HCT116 (cell line): Measurements from ENCODE around the gene NINJ1. TPM values are rescaled to one million over a fixed set of nuclear protein-coding genes. Genes with fewer than 3 reads are reported as not detected.

Experiments
- ATAC-seq: fragments of 200-7000 bp; cut with Tn5 transposase; 2 replicates; pipeline ENCODE4 v1.9.1; 2020; ENCODE audit warnings: mild to moderate bottlenecking, moderate library complexity
- BruUV-seq: library from RNA; stranded (reverse); fragments of 400-500 nt; replicated peaks from 2 replicates; lab custom pipeline; 2021; lab: Mats Ljungman, UMichigan
- CTCF ChIA-PET: fragments of 300-600 bp; sonication (Branson Sonifier 250); formaldehyde crosslinking; loops from one replicate; lab custom pipeline; 2021; ENCODE audit warnings: antibody characterized with exemption; lab: Charles Lee
- POLR2A ChIA-PET: fragments of 300-600, 350-600 bp; sonication (Branson Sonifier 250); formaldehyde crosslinking; loops from one replicate; lab custom pipeline; 2021; ENCODE audit warnings: antibody characterized with exemption; lab: Charles Lee
- RAD21 ChIA-PET, 2 experiments: fragments of 300-600 bp; sonication (Branson Sonifier 250); formaldehyde crosslinking; loops; one replicate each; lab custom pipeline; 2023; ENCODE audit warnings: low total read pairs in 2 of 2; ENCODE audit not compliant: uncharacterized antibody in 2 of 2, unreplicated experiment in 2 of 2, low non-redundant PET in 1 of 2; lab: Charles Lee
- DNase-seq: peaks from one replicate; pipeline ENCODE4 v3.0.0-alpha.2; 2010; ENCODE audit warnings: low read depth, low spot score
- H2AFZ ChIP-seq: fragments of 200-600 bp; shearing (Covaris generic), sonication (generic); 2 replicates; pipeline ENCODE4 v1.6.1; 2017; ENCODE audit warnings: low read depth, mixed run types, mixed read lengths, antibody characterized with exemption, low read length; ENCODE audit not compliant: poor library complexity, severe bottlenecking
- H3K27ac ChIP-seq: 2 replicates; pipeline ENCODE4 v1.5.1; 2012; ENCODE audit warnings: low read depth, low read length
- H3K27me3 ChIP-seq: fragments of 200-600 bp; sonication (generic); 2 replicates; pipeline ENCODE4 v1.6.1; 2016; ENCODE audit warnings: mixed run types, low read length, mixed read lengths; ENCODE audit not compliant: insufficient read depth
- H3K36me3 ChIP-seq, 2 experiments: fragments of 200-500 bp in 1 of 2; fragments of 200-600 bp in 1 of 2; sonication (Bioruptor generic) in 1 of 2; sonication (generic) in 1 of 2; 2 replicates each; pipeline versions ENCODE4 v1.5.1 to v1.6.1; 2014 to 2016; ENCODE audit warnings: low read length in 2 of 2, inconsistent platforms in 1 of 2, mixed read lengths in 1 of 2, mixed run types in 1 of 2; ENCODE audit not compliant: insufficient read depth in 2 of 2, control insufficient read depth in 1 of 2
- H3K4me1 ChIP-seq, 2 experiments: fragments of 200-600 bp in 1 of 2; sonication (generic) in 1 of 2; 2 replicates each; pipeline versions ENCODE4 v1.5.1 to v1.6.1; 2012 to 2017; ENCODE audit warnings: low read length in 2 of 2, inconsistent platforms in 1 of 2, mild to moderate bottlenecking in 1 of 2, mixed read lengths in 1 of 2, mixed run types in 1 of 2, moderate library complexity in 1 of 2; ENCODE audit not compliant: insufficient read depth in 2 of 2, control insufficient read depth in 1 of 2
- H3K4me2 ChIP-seq: fragments of 200-600 bp; sonication (generic); 2 replicates; pipeline ENCODE4 v1.6.1; 2017; ENCODE audit warnings: mixed run types, low read length, mixed read lengths
- H3K4me3 ChIP-seq, 2 experiments: fragments of 200-600 bp in 1 of 2; sonication (generic) in 1 of 2; replicated peaks in 1 of 2; 2 replicates each; pipeline ENCODE4 v1.5.1; 2011 to 2016; ENCODE audit warnings: low read length in 2 of 2, control low read depth in 1 of 2, low read depth in 1 of 2, mild to moderate bottlenecking in 1 of 2, mixed read lengths in 1 of 2, mixed run types in 1 of 2
- H3K79me2 ChIP-seq: fragments of 200-600 bp; sonication (generic); 2 replicates; pipeline ENCODE4 v1.6.1; 2017; ENCODE audit warnings: mild to moderate bottlenecking, mixed run types, low read length, moderate library complexity, mixed read lengths; ENCODE audit not compliant: insufficient read depth
- H3K9ac ChIP-seq: fragments of 200-600 bp; sonication (generic); 2 replicates; pipeline ENCODE4 v1.6.1; 2016; ENCODE audit warnings: low read length, mixed read lengths
- H3K9me2 ChIP-seq: fragments of 200-600 bp; sonication (generic), shearing (Covaris generic); 2 replicates; pipeline ENCODE4 v1.6.1; 2017; ENCODE audit warnings: mixed run types, mild to moderate bottlenecking, moderate library complexity; ENCODE audit not compliant: insufficient read depth
- H3K9me3 ChIP-seq, 2 experiments: fragments of 200-500 bp in 1 of 2; fragments of 200-600 bp in 1 of 2; sonication (Bioruptor generic) in 1 of 2; sonication (generic) in 1 of 2; 2 replicates each; pipeline ENCODE4 v1.6.1; 2014 to 2017; ENCODE audit warnings: low read length in 2 of 2, mixed read lengths in 2 of 2, inconsistent platforms in 1 of 2, low read depth in 1 of 2, mild to moderate bottlenecking in 1 of 2, mixed run types in 1 of 2, moderate library complexity in 1 of 2; ENCODE audit not compliant: control insufficient read depth in 1 of 2, insufficient read depth in 1 of 2
- H4K20me1 ChIP-seq: fragments of 200-600 bp; sonication (generic), shearing (Covaris generic); 2 replicates; pipeline ENCODE4 v1.6.1; 2017; ENCODE audit warnings: mixed run types, mild to moderate bottlenecking, moderate library complexity; ENCODE audit not compliant: insufficient read depth
- CBX3 ChIP-seq: IDR thresholded peaks from 2 replicates; pipeline ENCODE4 v1.6.1; 2012; ENCODE audit warnings: low read depth
- ELF1 ChIP-seq: IDR thresholded peaks from 2 replicates; pipeline ENCODE4 v1.6.1; 2012; ENCODE audit warnings: low read depth, borderline replicate concordance
- EZH2phosphoT487 ChIP-seq: fragments of 200-600 bp; IDR thresholded peaks from 2 replicates; pipeline ENCODE4 v1.6.1; 2018; ENCODE audit warnings: antibody characterized with exemption, borderline replicate concordance
- FOSL1 ChIP-seq: IDR thresholded peaks from 2 replicates; pipeline ENCODE4 v1.6.1; 2012; ENCODE audit warnings: low read depth
- POLR2AphosphoS5 ChIP-seq: IDR thresholded peaks from 2 replicates; pipeline ENCODE4 v1.6.1; 2011; ENCODE audit warnings: mild to moderate bottlenecking, low read depth, low read length, moderate library complexity
- RAD21 ChIP-seq: IDR thresholded peaks from 2 replicates; pipeline ENCODE4 v1.6.1; 2012; ENCODE audit warnings: low read depth, mild to moderate bottlenecking
- REST ChIP-seq: IDR thresholded peaks from 2 replicates; pipeline ENCODE4 v1.6.1; 2012; ENCODE audit warnings: low read depth
- SIN3A ChIP-seq: IDR thresholded peaks from 2 replicates; pipeline ENCODE4 v1.6.1; 2012; ENCODE audit warnings: low read depth
- SP1 ChIP-seq: IDR thresholded peaks from 2 replicates; pipeline ENCODE4 v1.6.1; 2012; ENCODE audit warnings: low read depth
- SRF ChIP-seq: IDR thresholded peaks from 2 replicates; pipeline ENCODE4 v1.6.1; 2012; ENCODE audit warnings: low read depth
- TCF7L2 ChIP-seq: IDR thresholded peaks from 2 replicates; pipeline ENCODE4 v1.7.0; 2011; ENCODE audit warnings: borderline replicate concordance, inconsistent platforms; ENCODE audit not compliant: insufficient read depth, insufficient read length; ENCODE audit errors: extremely low read depth
- YY1 ChIP-seq: IDR thresholded peaks from 2 replicates; pipeline ENCODE4 v1.6.1; 2011; ENCODE audit warnings: low read length, low read depth, moderate library complexity, mild to moderate bottlenecking; ENCODE audit not compliant: insufficient replicate concordance; ENCODE audit errors: extremely low read depth
- ZFX ChIP-seq: fragments of 450-650 bp; IDR thresholded peaks from 2 replicates; pipeline ENCODE4 v1.6.1; 2017
- ZNF274 ChIP-seq: fragments of 200-500 bp; sonication (Bioruptor generic); IDR thresholded peaks from 2 replicates; pipeline ENCODE4 v1.6.1; 2014; ENCODE audit warnings: mild to moderate bottlenecking, low read depth, low read length, inconsistent platforms
- intact Hi-C: fragments of 100-400 bp; cut with micrococcal nuclease; formaldehyde crosslinking; loops from 2 replicates; pipeline ENCODE4 v1.10.0; 2022
- total RNA-seq: library from RNA; stranded (reverse); gene quantifications from one replicate; pipeline ENCODE4 v1.2.1, GENCODE V29; 2021; ENCODE audit not compliant: unreplicated experiment
- TF ChIP-seq, protein P1 (sequence below): IDR thresholded peaks from 2 replicates; pipeline ENCODE4 v1.6.1; 2012
- TF ChIP-seq, protein P2 (sequence below), 3 experiments: fragments of 200-600 bp in 1 of 3; sonication (generic) in 1 of 3; IDR thresholded peaks in 2 of 3; conservative IDR thresholded peaks in 1 of 3; 2 replicates each; pipeline ENCODE4 v1.5.1; 2012 to 2017; ENCODE audit warnings: low read depth in 2 of 3, low read length in 2 of 3, antibody characterized with exemption in 1 of 3, borderline replicate concordance in 1 of 3, control low read depth in 1 of 3, mild to moderate bottlenecking in 1 of 3, mixed read lengths in 1 of 3, mixed run types in 1 of 3, moderate library complexity in 1 of 3; ENCODE audit not compliant: insufficient read depth in 1 of 3
- TF ChIP-seq, protein P3 (sequence below): IDR thresholded peaks from 2 replicates; pipeline ENCODE4 v1.6.1; 2011; ENCODE audit warnings: mild to moderate bottlenecking, low read length, moderate library complexity; ENCODE audit not compliant: insufficient replicate concordance; ENCODE audit errors: extremely low read depth

Gene NINJ1
- total RNA-seq, 1 experiment from 2014 or later, result 34.4 TPM

GRCh38 chr9:93141771-93142483 lies 7.9 kb upstream of the NINJ1 start:
- CTCF ChIA-PET, result interaction anchor here (4.0 kb wide), 1 partner anchor 13 kb away, joined by 18 read pairs; no protein-coding TSS in a partner anchor
- H3K4me3 ChIP-seq, result no peak overlapping the region
- no peaks in the 10 kb centered on the region for H3K9me3 ChIP-seq
- H3K4me1 ChIP-seq, result peaks cover 8 to 16% of the 10 kb centered on the region in 2 experiments
- H3K9me2 ChIP-seq, result no peaks in the 10 kb centered on the region
- H3K36me3 ChIP-seq, result no peaks in the 10 kb centered on the region
- H4K20me1 ChIP-seq, result no peaks in the 10 kb centered on the region
- H3K4me2 ChIP-seq, result no peak overlapping the region
- no peaks in the 10 kb centered on the region for H3K79me2 ChIP-seq
- no peak overlapping the region for H3K27ac ChIP-seq
- POLR2A ChIA-PET, result interaction anchor here (1.4 kb wide), 1 partner anchor 8 kb away, joined by 3 read pairs; the partner anchor contains the start of gene NINJ1
- intact Hi-C loops, result no loop called here
- no TSS peak for BruUV-seq
- H3K27me3 ChIP-seq, result no peaks in the 10 kb centered on the region
- RAD21 ChIA-PET, result no interaction called here
- DNase-seq, result no peak
- H3K9ac ChIP-seq, result no peak overlapping the region
- ATAC-seq, result no peak
- no peak overlapping the region for H2AFZ ChIP-seq
- no peak for TF ChIP-seq RAD21
- TF ChIP-seq SIN3A, result no peak
- no peak for TF ChIP-seq ZFX
- no peak for TF ChIP-seq SRF
- TF ChIP-seq, protein P1, sequence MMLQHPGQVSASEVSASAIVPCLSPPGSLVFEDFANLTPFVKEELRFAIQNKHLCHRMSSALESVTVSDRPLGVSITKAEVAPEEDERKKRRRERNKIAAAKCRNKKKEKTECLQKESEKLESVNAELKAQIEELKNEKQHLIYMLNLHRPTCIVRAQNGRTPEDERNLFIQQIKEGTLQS, result no peak
- no peak for TF ChIP-seq EZH2phosphoT487
- TF ChIP-seq ELF1, result no peak
- TF ChIP-seq, protein P2, sequence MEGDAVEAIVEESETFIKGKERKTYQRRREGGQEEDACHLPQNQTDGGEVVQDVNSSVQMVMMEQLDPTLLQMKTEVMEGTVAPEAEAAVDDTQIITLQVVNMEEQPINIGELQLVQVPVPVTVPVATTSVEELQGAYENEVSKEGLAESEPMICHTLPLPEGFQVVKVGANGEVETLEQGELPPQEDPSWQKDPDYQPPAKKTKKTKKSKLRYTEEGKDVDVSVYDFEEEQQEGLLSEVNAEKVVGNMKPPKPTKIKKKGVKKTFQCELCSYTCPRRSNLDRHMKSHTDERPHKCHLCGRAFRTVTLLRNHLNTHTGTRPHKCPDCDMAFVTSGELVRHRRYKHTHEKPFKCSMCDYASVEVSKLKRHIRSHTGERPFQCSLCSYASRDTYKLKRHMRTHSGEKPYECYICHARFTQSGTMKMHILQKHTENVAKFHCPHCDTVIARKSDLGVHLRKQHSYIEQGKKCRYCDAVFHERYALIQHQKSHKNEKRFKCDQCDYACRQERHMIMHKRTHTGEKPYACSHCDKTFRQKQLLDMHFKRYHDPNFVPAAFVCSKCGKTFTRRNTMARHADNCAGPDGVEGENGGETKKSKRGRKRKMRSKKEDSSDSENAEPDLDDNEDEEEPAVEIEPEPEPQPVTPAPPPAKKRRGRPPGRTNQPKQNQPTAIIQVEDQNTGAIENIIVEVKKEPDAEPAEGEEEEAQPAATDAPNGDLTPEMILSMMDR (IDR thresholded peaks at IDR 0.05 in 2 of 3, conservative IDR thresholded peaks at IDR 0.05 in 1 of 3; ENCODE audit: borderline replicate concordance in 1 of 3, insufficient read depth in 1 of 3, low read depth in 2 of 3, low read length in 2 of 3), result no peak
- TF ChIP-seq POLR2AphosphoS5, result no peak
- TF ChIP-seq TCF7L2, result no peak
- TF ChIP-seq YY1, result no peak
- no peak for TF ChIP-seq SP1
- TF ChIP-seq ZNF274, result no peak
- TF ChIP-seq, protein P3, sequence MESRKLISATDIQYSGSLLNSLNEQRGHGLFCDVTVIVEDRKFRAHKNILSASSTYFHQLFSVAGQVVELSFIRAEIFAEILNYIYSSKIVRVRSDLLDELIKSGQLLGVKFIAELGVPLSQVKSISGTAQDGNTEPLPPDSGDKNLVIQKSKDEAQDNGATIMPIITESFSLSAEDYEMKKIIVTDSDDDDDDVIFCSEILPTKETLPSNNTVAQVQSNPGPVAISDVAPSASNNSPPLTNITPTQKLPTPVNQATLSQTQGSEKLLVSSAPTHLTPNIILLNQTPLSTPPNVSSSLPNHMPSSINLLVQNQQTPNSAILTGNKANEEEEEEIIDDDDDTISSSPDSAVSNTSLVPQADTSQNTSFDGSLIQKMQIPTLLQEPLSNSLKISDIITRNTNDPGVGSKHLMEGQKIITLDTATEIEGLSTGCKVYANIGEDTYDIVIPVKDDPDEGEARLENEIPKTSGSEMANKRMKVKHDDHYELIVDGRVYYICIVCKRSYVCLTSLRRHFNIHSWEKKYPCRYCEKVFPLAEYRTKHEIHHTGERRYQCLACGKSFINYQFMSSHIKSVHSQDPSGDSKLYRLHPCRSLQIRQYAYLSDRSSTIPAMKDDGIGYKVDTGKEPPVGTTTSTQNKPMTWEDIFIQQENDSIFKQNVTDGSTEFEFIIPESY, result no peak
- no peak for TF ChIP-seq CBX3
- no peak for TF ChIP-seq REST
- TF ChIP-seq FOSL1, result no peak
